GM18499 (cell line): Measurements from ENCODE around the gene ISY1.
"Not testable (repeated sequence)": the region's sequence is repeated elsewhere in the genome, so short reads cannot be mapped to it uniquely, and the experiment has no call there.

ENCODE experiments used
- ATAC-seq: cut with Tn5 transposase; IDR thresholded peaks from one replicate; pipeline ENCODE4 v1.9.1; 2021; ENCODE audit warnings: moderate number of reproducible peaks; ENCODE audit not compliant: insufficient read depth, unreplicated experiment

ISY1 gene

GRCh38 chr3:129160891-129161859 is at the start of gene ISY1:
TSS of gene ISY1 (minus strand) at chr3:129161063. CDS start at chr3:129160975, 88 bp downstream.
- ATAC-seq: peak; percentile 54

DNA sequence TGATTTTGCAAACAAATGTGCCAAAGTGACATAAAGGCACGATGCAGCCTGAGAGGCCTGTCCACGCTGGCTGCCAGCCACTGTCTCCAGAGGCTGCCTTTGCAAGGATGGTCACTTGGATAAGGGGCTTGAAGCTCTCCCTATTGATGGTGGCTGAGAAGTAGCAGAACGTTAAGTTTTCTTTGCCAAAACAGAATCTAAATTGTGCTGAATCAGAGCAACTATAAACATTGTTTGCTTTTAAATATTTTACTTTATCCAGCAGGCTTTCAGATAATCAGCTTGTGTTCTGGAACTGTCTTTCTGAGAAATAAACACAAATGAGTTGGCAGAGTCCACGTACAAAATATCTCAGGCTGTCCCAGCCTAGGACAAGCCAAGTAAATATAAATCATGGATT is 46.6 kb upstream of the ISY1 start:
- ATAC-seq: no peak

GRCh38 chr3:129205109-129205832 is 44.4 kb upstream of the ISY1 start:
- ATAC-seq: no peak

DNA sequence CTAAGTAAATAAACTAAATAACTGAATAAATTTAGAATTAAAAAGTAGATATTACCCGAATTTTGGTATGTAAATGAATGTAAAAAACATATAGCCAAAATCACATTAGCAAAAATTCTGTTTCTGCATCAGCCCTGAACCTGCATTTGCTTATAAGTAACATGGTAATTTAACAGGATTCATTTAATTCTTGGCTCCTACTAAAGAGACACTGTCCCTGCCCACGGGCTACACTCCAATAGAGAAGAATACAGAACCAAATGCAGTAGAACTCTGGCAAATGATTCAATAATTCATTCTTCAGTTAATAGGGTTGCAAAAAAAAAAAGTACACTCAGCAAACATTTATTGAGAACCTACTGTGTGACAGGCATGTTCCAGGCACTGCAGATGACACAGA is 43.6 kb upstream of the ISY1 start:
- no peak for ATAC-seq

- ATAC-seq: no peak
These were observed 38.5 kb upstream of the ISY1 start for GRCh38 chr3:129199366-129199765.

- no peak for ATAC-seq
These were observed 36.5 kb upstream of the ISY1 start for GRCh38 chr3:129197321-129197720.

DNA sequence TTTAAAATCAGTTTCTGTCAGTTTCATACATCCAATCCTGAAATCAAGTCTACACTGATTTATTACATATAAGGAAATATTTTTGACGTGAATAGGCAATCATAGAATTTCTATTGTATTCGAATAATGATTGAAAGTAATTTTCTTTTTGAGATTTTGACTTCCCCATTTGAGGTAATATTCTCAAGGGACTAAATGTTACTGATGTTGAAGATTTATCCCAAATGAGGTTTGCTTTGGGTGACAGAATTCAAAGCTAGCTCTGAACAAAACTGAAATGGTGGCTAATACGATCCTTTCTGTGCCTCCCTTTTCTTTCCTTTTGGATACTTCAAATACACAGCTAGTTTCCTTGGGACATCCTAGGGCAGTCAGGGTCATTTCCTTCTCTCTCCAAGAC is 35.7 kb upstream of the ISY1 start:
- ATAC-seq: no peak

GRCh38 chr3:129195731-129196256 is 34.9 kb upstream of the ISY1 start:
- ATAC-seq: no peak

GRCh38 chr3:129189793-129190192 is 28.9 kb upstream of the ISY1 start:
- ATAC-seq: not testable (repeated sequence)

GRCh38 chr3:129187857-129188256 is 27.0 kb upstream of the ISY1 start:
- no peak for ATAC-seq

DNA sequence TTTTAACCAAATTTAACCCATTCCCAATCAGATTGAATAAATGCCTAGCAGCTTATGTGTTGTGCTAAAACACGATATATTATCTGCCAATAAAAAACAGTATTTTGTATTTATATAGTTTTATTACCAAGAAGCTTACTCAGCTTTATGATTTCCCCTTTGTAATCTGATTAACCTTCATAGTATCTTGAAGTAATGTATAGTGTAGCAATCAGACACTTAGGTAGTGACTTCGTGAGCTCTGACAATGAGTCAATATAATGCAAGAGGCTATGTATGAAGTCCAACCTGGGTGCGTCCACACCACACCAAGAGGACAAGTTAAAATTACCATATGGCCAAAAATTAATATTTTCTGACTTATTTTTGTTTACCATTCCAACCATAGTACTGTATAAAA is 24.9 kb upstream of the ISY1 start:
- no peak for ATAC-seq

- not testable (repeated sequence) for ATAC-seq
These were observed 24.1 kb upstream of the ISY1 start for GRCh38 chr3:129184784-129185542.

GRCh38 chr3:129184396-129184657 is 23.5 kb upstream of the ISY1 start:
- ATAC-seq: no peak

DNA sequence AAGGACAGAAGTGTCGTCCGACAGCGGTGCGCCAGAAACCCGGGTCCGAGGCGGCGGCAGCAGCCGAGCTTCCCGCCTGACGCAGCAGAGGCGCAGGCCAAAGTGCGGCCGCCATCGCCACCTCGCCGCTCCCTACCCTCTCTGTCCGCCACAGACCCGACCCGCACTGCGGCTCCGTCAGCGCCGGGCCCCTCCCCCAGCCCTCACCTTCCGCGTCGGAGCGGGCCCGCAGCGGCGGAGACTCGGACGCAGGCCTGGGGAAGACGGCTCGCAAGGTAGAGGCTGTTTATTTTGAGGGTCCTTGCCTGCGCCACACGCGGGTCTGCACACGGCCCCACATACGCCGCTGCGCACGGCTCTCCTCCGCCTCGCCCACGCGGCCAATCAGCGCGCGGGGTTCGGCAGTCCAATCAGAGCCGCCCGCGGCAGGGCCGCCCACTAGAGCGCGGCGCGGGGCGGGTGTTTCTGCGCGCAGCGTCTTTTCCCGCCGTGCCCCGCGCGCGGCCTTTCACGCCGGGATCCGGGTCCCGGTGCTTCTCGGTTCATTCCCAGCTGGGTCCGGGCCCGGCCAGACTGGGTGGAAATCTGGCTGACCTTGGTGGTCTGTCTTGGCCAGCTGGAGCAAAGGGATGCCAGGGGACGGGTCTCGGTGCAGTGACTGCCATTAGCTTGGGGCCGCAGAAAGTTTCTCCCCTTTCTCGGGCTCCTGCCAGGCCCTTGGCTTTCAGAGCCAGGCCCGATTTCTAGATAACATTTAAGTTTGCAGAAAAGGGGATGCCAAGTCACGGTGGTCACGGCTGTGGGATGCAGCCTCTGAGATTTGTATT is 22.9 kb upstream of the ISY1 start, which contains the start of gene CNBP:
Gene CNBP (minus strand): TSS at position 328 of the 827 bp plus-strand sequence. CDS start 12,139 bp downstream, outside the sequence.
- ATAC-seq: peak; percentile 62

DNA sequence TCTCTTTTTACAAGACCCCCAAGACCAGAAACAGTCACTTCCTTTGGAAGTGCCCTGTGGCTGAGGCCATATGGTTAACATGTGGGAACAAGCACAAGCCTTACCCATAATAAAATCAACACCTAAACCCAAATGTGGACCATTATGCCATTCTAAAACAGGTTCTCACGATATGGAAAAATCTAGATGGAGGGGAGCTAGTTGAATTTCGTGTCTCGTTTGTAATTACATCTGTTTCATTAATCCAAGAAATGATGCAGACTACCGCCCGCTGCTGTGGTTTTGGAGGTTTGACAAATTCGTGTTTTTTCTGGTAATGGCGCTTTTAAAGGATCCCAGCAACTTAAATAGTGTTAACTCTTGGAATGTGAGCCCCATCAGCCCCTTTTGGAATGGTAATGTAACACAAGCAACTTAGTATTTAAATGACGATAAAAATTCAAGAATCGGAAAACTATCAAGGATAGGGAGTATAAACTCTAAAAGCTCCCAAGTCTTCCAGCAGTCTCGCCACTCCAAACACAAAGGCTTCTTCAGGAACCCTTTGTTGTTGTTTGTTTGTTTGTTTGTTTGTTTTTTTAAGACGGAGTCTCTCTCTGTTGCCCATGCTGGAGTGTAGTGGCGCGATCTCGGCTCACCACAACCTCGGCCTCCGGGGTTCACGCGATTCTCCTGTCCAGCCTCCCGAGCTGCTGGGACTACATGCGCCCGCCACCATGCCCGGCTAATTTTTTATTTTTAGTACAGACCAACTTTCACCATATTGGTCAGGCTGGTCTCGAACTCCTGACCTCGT is 21.7 kb upstream of the ISY1 start:
- ATAC-seq: no peak

GRCh38 chr3:129181819-129182218 is 21.0 kb upstream of the ISY1 start:
- ATAC-seq: no peak

DNA sequence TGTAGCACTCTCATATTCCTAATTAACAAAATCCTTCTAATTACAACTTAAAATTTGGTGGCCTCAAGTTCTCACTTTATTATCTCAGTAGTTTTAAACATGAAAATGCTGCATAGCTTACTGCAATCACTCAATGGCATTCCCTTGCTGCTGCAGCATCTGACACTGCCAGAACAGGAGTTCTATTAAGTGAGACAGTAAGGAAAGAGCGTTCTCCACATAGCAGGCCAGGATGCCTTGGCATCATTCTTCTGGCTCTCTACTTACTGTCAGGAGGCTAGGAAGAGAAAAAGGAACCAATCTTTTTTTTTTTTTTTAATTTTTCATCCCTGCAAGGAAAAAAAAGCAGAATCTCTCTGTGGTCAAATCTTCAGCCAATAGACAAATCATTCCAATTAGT is 19.6 kb upstream of the ISY1 start:
- ATAC-seq: no peak

- ATAC-seq: no peak
These were observed 15.2 kb upstream of the ISY1 start for GRCh38 chr3:129176051-129176450.

- ATAC-seq: no peak
These were observed 12.9 kb upstream of the ISY1 start for GRCh38 chr3:129173725-129174124.
